Upper lobe of right lung (tissue), 1 donor: Measurements from ENCODE around the gene FAM168A. TPM values are rescaled to one million over a fixed set of nuclear protein-coding genes. Genes with fewer than 3 reads are reported as not detected.
A peak's percentile ranks its signal among the peaks of the same experiment; 100 is the strongest.

Experiments
- ATAC-seq: fragments of 200-7000 bp; cut with Tn5 transposase; one replicate; pipeline ENCODE4 v1.9.1; 2020; ENCODE audit warnings: mild to moderate bottlenecking, moderate library complexity
- DNase-seq: peaks from one replicate; pipeline ENCODE4 v3.0.0-alpha.2; 2020
- H3K27ac ChIP-seq: fragments of 200-600 bp; one replicate; pipeline ENCODE4 v1.8.0; 2022
- H3K27me3 ChIP-seq: fragments of 200-600 bp; one replicate; pipeline ENCODE4 v1.8.0; 2022; ENCODE audit warnings: mild to moderate bottlenecking
- H3K36me3 ChIP-seq: fragments of 200-600 bp; one replicate; pipeline ENCODE4 v1.8.0; 2022
- H3K4me1 ChIP-seq: fragments of 200-600 bp; one replicate; pipeline ENCODE4 v1.8.0; 2022
- H3K4me3 ChIP-seq: fragments of 200-600 bp; one replicate; pipeline ENCODE4 v1.8.0; 2022; ENCODE audit warnings: mild to moderate bottlenecking
- H3K9me3 ChIP-seq: fragments of 200-600 bp; one replicate; pipeline ENCODE4 v1.8.0; 2022
- CTCF ChIP-seq: fragments of 200-600 bp; IDR thresholded peaks from one replicate; pipeline ENCODE4 v1.8.0; 2022; ENCODE audit warnings: antibody characterized with exemption
- intact Hi-C: fragments of 100-400 bp; cut with DNase I; formaldehyde crosslinking; loops from one replicate; pipeline ENCODE4 v1.11.0; 2022
- total RNA-seq: library from RNA; stranded (reverse); fragmentation: NEBNext Ultra II Directional; extraction: Animal tissue kit (Norgen Biotek cat#: 25700); gene quantifications from one replicate; pipeline ENCODE4 v1.2.1, GENCODE V29; 2021
- donor health status: DM: no; HTN: yes; CAD: no; lungs with severe emphysema.

Gene FAM168A
- total RNA-seq, 1 donor from 2014 or later: 30.7 TPM

DNA sequence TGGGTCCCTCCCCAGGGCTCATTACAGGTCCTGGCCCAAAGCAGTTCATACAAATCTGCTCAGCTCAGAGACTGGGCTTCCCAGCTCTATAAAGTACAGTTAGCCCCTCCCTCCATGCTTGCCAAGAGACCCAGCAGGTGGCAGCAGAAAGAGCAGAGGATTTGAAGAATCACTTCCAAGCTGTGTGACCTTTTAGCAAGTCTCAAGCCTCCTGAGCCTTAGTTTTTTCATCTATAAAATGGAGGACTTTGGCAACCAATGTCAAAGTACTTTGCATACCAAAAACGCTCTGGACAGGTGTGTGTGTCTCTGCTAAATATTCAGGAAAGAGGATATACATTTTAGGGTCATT is 195.1 kb downstream of the FAM168A start:
- H3K4me3 ChIP-seq: no peak overlapping the region
- no peaks in the 10 kb centered on the region for H3K9me3 ChIP-seq
- no peaks in the 10 kb centered on the region for H3K27me3 ChIP-seq
- DNase-seq (no peak), ATAC-seq (no peak)
- no peaks in the 10 kb centered on the region for H3K36me3 ChIP-seq
- H3K27ac ChIP-seq: no peak overlapping the region
- intact Hi-C loops: no loop called here
- H3K4me1 ChIP-seq: no peaks in the 10 kb centered on the region
- no peak for TF ChIP-seq CTCF

GRCh38 chr11:73401924-73402833 is 195.7 kb downstream of the FAM168A start:
- Histone ChIP-seq H3K4me3 (no peak overlapping the region), H3K27ac (no peak overlapping the region), H3K9me3 (no peaks in the 10 kb centered on the region), H3K4me1 (no peaks in the 10 kb centered on the region), H3K36me3 (peaks cover 5% of the 10 kb centered on the region), H3K27me3 (no peaks in the 10 kb centered on the region)
- ATAC-seq: no peak
- peak; percentile 23 for DNase-seq
- intact Hi-C loops: no loop called here
- no peak for TF ChIP-seq CTCF

DNA sequence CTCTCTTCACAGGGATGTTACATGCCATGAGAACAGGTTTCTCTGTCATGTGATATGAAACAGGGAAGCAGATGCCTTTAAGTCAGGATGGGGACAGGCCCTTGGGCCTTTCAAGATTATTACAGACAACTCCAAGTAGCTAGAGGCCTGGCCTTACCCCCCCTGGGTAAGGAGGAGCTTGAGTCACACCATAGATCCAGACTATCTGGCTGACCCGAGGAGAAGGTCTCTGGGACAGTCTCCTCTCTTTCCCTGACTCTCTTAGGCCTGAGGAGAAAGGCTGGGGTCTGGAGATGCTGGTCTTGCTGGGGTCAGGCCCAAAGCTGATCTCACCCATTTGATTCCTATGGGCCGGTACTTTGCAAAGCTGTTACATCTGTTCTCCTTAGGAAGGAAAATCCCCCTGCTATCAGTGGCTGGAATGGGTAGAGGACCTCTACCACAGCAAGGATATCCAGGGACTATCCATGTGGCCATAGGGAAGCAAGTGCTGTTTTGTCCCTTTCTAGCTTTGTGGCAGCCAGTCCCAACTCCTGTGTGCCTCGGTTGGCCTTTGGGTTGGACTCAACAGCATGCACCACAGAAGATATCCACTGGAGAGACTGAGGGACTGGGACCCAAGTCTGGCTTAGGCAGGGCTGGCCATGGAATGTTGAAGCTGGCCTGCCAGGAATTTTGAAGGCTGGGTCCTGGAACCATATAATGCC is 196.5 kb downstream of the FAM168A start:
- ATAC-seq (no peak), DNase-seq (no peak)
- no peaks in the 10 kb centered on the region for H3K27me3 ChIP-seq
- intact Hi-C loops: no loop called here
- no peaks in the 10 kb centered on the region for H3K4me1 ChIP-seq
- no peak overlapping the region for H3K27ac ChIP-seq
- no peak for TF ChIP-seq CTCF
- H3K36me3 ChIP-seq: peaks cover 7% of the 10 kb centered on the region
- H3K9me3 ChIP-seq: no peaks in the 10 kb centered on the region
- no peak overlapping the region for H3K4me3 ChIP-seq

GRCh38 chr11:73400293-73400692 is 197.6 kb downstream of the FAM168A start:
- Histone ChIP-seq H3K4me3 (no peak overlapping the region), H3K36me3 (peaks cover 7% of the 10 kb centered on the region), H3K27ac (no peak overlapping the region), H3K27me3 (no peaks in the 10 kb centered on the region), H3K9me3 (no peaks in the 10 kb centered on the region), H3K4me1 (no peaks in the 10 kb centered on the region)
- intact Hi-C loops: no loop called here
- TF ChIP-seq CTCF: no peak
- DNase-seq (no peak), ATAC-seq (no peak)

- ATAC-seq: no peak
- H3K4me3 ChIP-seq: no peak overlapping the region
- no peaks in the 10 kb centered on the region for H3K27me3 ChIP-seq
- intact Hi-C loops: no loop called here
- H3K9me3 ChIP-seq: no peaks in the 10 kb centered on the region
- H3K36me3 ChIP-seq: peaks cover 7% of the 10 kb centered on the region
- peak; percentile 48 for DNase-seq
- H3K27ac ChIP-seq: no peak overlapping the region
- no peak for TF ChIP-seq CTCF
- no peaks in the 10 kb centered on the region for H3K4me1 ChIP-seq
Observed at GRCh38 chr11:73399636-73400035, 198.3 kb downstream of the FAM168A start.
